Measurements from ENCODE around the gene ARMCX6.
"Not testable (repeated sequence)": the region's sequence is repeated elsewhere in the genome, so short reads cannot be mapped to it uniquely, and the experiment has no call there.

ARMCX6 gene

DNA sequence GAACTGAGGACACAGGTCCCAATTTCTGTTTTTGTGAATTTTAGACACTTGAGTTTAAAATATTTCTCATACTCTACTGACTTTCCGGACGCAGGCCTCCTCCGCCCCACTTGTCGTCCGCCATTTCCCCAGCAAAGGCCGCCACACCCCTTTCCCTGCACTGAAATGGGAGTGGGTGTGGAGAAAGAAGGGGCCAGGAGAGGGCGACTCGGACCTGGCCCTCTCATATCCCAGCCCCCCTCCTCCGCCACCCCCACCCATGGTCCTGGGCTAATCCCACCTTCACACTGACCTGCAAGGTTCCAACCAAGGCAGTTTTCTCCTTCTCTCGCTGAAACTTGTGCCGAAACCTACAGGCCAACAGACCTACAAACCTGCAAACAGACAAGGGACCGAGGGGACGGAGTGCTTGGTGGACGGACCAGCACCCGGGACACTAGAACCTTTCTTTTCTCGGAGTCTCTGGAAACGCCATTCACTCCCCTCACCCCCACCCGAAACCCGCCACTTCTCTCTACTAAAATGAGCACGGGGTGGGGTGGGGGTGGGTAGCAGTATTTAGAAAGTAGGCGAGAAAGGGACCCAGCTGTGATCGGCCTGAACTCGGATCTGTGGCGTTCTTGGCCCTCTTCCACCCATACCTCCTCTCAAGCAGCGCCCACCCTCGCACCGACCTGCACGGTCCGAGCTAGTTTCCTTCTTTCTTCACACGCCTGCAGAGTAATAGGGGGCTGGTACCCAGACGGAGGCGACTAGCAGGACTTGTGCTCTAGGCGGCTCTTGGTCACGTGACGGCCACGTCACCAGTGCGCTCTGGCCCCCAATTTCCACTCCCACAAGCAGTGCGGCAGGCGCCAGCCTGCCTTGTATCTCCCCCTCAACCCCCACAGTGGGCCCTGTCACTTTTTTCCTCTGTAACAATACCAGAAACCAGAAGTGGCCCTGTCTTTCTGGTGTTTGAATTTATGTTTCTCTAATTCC is at the start of gene ARMCX6:
TSS of gene ARMCX6 (minus strand) at position 790 of the 981 bp plus-strand sequence. CDS start 1,380 bp downstream, outside the sequence.
- peak; percentile 31 to 39 for DNase-seq (ENCODE audit: low read depth in 2 of 2)

- DNase-seq (ENCODE audit: low read depth in 2 of 2) = peak; percentile 42 to 44
These were observed 41.8 kb upstream of the ARMCX6 start, which contains the start of gene ARMCX2 for GRCh38 chrX:101659601-101660063. Gene ARMCX2, minus strand, starts transcription at chrX:101659850. Its CDS starts 2,262 bp downstream, at chrX:101657588.

- DNase-seq (ENCODE audit: low read depth in 2 of 2) = no peak
These were observed 41.1 kb upstream of the ARMCX6 start for GRCh38 chrX:101658661-101659491.

GRCh38 chrX:101657495-101657894 is 39.7 kb upstream of the ARMCX6 start:
- no peak for DNase-seq (ENCODE audit: low read depth in 2 of 2)

GRCh38 chrX:101656817-101657216 is 39.0 kb upstream of the ARMCX6 start:
- no peak for DNase-seq (ENCODE audit: low read depth in 2 of 2)

GRCh38 chrX:101655534-101655933 is 37.7 kb upstream of the ARMCX6 start:
- DNase-seq (ENCODE audit: low read depth in 2 of 2) = no peak

- DNase-seq (ENCODE audit: low read depth in 2 of 2) = not testable (repeated sequence)
These were observed 29.9 kb upstream of the ARMCX6 start for GRCh38 chrX:101647716-101648115.

- no peak for DNase-seq (ENCODE audit: low read depth in 2 of 2)
These were observed 24.3 kb upstream of the ARMCX6 start for GRCh38 chrX:101642093-101642492.

DNA sequence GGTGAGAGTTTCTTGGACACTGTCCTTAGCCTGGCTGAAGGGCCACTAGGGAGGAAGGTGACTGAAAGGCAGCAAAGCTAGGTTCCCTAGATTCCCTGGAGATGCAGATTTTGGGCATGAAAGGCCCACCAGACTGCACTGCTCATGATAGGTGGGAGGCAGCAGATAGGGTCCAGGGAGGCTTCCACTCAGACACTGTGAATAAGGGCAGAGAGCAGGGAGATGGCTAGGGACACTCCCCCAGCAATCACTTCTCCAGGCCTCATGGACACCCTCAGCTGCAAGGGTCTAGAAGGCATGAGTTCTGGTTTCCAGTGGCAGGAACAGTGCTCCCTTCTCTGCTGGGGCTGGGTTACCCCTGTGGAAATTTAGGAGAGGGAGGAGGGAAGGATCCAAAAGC is 21.8 kb upstream of the ARMCX6 start:
- no peak for DNase-seq (ENCODE audit: low read depth in 2 of 2)

DNA sequence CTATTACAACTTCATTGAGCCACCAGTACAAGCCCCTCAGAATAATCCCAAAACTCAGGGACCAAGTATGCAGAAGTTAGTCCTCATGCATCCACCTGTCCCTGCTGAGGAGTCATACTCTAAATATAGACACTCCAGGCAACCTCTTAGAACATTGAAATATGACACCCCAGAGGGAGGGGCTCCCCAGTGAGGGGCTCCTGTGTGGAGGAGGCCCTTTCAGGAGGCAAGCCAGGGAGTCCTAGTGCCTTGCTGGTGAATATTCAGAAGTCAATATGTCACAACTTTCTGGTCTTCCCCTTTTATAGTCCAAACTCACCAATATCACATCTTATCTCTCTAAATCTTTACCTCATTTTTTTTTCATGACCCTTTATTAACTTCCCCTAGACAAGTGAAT is 1.6 kb upstream of the ARMCX6 start:
- no peak for DNase-seq (ENCODE audit: low read depth in 2 of 2)

- no peak for DNase-seq (ENCODE audit: low read depth in 2 of 2)
These were observed 12.1 kb downstream of the ARMCX6 start for GRCh38 chrX:101605728-101606127.

GRCh38 chrX:101605146-101605545 is 12.7 kb downstream of the ARMCX6 start:
- no peak for DNase-seq (ENCODE audit: low read depth in 2 of 2)

GRCh38 chrX:101602077-101602476 is 15.7 kb downstream of the ARMCX6 start:
- peak; percentile 51 to 67 for DNase-seq (ENCODE audit: low read depth in 2 of 2)

DNA sequence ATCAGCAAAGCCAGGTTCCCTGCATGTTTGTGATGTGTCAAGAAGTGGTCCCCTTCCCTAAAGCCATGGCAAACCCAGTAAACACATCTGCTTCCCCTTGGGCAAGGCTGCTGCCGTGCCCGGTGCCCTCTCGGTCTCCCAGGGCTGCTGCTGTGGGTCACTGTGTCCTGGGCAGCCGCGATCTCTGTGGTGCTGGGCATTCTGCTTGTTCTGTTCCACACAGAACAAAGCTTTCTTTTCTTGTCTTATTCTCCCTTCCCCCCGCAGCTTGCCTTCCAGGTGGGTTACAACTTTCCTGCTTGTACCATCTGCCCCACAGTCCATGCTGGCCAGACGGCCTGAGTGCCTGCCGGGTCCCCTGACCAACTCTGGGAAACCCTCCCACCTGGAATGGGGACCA is 18.2 kb downstream of the ARMCX6 start:
- not testable (repeated sequence) for DNase-seq (ENCODE audit: low read depth in 2 of 2)

DNA sequence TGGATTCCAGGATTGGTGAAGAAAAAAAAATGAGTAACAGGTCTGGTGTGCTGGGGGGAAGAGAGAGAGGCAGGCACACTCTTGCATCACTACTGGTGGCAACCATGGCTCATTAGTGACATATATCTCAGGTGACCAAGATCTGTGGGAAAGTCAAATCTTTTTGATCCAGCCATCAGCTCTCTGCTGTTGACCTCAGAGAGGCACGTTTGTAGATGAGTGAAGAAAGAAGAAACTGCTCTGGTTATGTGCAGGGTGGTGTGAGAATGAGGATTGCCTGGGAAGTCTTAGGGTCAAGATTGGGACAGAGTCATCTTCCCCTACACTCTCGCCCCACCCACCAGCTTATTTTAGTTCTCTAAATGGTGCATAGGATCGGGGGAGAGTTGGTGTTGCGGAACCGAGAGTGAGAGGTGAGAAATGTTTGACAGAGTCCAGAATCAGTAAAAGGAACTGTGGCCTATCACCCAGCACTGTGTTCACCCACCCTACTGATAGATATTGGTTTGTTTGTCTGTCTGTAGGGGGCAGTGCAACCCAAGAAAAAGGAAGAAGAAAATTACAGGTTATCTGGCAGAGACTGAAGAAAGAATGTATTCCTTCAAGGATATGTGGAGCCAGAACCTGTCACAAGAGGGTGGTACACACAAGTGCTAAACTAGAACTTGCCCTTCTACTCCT is 21.9 kb downstream of the ARMCX6 start:
- DNase-seq (ENCODE audit: low read depth in 2 of 2) = peak; percentile 38 to 57
